Measurements from ENCODE around the gene VIPR1.
A peak's percentile ranks its signal among the peaks of the same experiment; 100 is the strongest.
"Not testable (repeated sequence)": the region's sequence is repeated elsewhere in the genome, so short reads cannot be mapped to it uniquely, and the experiment has no call there.

Gene VIPR1

DNA sequence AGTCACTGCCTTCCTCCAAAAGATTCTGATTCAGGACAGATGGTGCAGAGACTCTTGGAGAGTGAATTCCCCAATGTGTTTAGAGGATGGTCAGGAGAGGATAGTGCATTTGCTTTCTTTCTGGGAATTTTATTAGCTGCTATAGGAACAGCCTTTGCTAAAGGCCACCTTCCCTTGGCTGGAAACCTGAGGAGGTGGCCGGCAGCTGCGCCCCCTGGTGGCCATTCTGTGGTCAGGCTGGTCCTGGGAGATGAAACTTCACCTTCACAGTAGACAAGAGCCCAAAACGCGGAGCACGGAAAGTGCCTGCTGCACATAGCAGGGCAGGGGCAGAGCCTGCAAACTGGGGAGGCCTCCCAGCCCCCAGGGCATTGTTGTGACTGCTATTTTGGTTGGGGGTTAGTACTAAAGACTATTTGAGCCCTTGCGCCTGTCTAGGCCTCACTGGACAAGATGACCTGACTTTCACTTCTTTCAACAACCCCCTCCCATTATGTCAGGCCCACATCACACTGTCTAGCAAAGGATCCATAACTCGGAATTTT lies 45.0 kb downstream of the VIPR1 start:
- H3K9me3 Mint-ChIP-seq = no peaks in the 10 kb centered on the region
- no peaks in the 10 kb centered on the region for H3K27me3 Mint-ChIP-seq (ENCODE audit: low read depth)
- no peak overlapping the region for H3K27ac Mint-ChIP-seq
- no peak overlapping the region for H3K4me3 Mint-ChIP-seq
- peaks cover 6% of the 10 kb centered on the region for H3K4me1 Mint-ChIP-seq (ENCODE audit: low read depth)
- peaks cover 16% of the 10 kb centered on the region for H3K36me3 Mint-ChIP-seq (ENCODE audit: low read depth)

- peak overlapping the region; percentile 17 for H3K27ac Mint-ChIP-seq
- no peak overlapping the region for H3K4me3 Mint-ChIP-seq
- peaks cover 30% of the 10 kb centered on the region for H3K36me3 Mint-ChIP-seq (ENCODE audit: low read depth)
- no peaks in the 10 kb centered on the region for H3K27me3 Mint-ChIP-seq (ENCODE audit: low read depth)
- no peaks in the 10 kb centered on the region for H3K9me3 Mint-ChIP-seq
- peaks cover 7% of the 10 kb centered on the region for H3K4me1 Mint-ChIP-seq (ENCODE audit: low read depth)
Observed at GRCh38 chr3:42549131-42549530, 46.7 kb downstream of the VIPR1 start.

- H3K36me3 Mint-ChIP-seq (ENCODE audit: low read depth) = peaks cover 33% of the 10 kb centered on the region
- H3K27ac Mint-ChIP-seq = no peak overlapping the region
- no peaks in the 10 kb centered on the region for H3K27me3 Mint-ChIP-seq (ENCODE audit: low read depth)
- H3K4me3 Mint-ChIP-seq = no peak overlapping the region
- no peaks in the 10 kb centered on the region for H3K9me3 Mint-ChIP-seq
- H3K4me1 Mint-ChIP-seq (ENCODE audit: low read depth) = peaks cover 9% of the 10 kb centered on the region
Observed at GRCh38 chr3:42550250-42550649, 47.8 kb downstream of the VIPR1 start.

DNA sequence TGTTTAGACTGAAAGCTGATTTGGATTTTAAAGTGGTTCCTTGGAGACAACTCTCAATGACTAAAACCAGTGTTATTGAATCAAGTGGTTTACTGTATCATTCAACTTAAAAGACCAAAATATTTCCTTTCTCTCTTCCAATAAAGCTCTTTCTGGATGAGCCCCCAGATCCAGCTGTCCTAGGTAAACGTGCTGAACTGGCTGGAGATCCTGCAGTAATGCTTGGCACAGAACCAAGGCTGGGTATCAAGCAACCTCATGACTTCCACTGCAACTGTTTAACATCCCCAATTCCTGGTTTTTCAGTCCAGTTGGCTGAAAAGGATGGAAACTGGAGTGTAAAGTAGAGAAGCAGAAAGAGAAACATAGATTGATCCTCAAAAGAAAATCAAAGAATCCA lies 50.4 kb downstream of the VIPR1 start:
- no peaks in the 10 kb centered on the region for H3K27me3 Mint-ChIP-seq (ENCODE audit: low read depth)
- peaks cover 30% of the 10 kb centered on the region for H3K4me1 Mint-ChIP-seq (ENCODE audit: low read depth)
- H3K9me3 Mint-ChIP-seq = no peaks in the 10 kb centered on the region
- H3K4me3 Mint-ChIP-seq = no peak overlapping the region
- H3K36me3 Mint-ChIP-seq (ENCODE audit: low read depth) = peaks cover 42% of the 10 kb centered on the region
- H3K27ac Mint-ChIP-seq = no peak overlapping the region

GRCh38 chr3:42556089-42556632 lies 53.7 kb downstream of the VIPR1 start:
- Mint-ChIP-seq H3K27ac (peak overlapping the region; percentile 98), H3K4me3 (peak overlapping the region; percentile 79), H3K9me3 (no peaks in the 10 kb centered on the region), H3K27me3 (ENCODE audit: low read depth) (no peaks in the 10 kb centered on the region), H3K36me3 (ENCODE audit: low read depth) (peaks cover 43% of the 10 kb centered on the region), H3K4me1 (ENCODE audit: low read depth) (peaks cover 25% of the 10 kb centered on the region)

GRCh38 chr3:42556817-42557216 lies 54.4 kb downstream of the VIPR1 start:
- peak overlapping the region; percentile 3 for H3K4me3 Mint-ChIP-seq
- peak overlapping the region; percentile 98 for H3K27ac Mint-ChIP-seq
- H3K36me3 Mint-ChIP-seq (ENCODE audit: low read depth) = peaks cover 42% of the 10 kb centered on the region
- peaks cover 25% of the 10 kb centered on the region for H3K4me1 Mint-ChIP-seq (ENCODE audit: low read depth)
- H3K9me3 Mint-ChIP-seq; H3K27me3 Mint-ChIP-seq (ENCODE audit: low read depth): not testable (repeated sequence)

DNA sequence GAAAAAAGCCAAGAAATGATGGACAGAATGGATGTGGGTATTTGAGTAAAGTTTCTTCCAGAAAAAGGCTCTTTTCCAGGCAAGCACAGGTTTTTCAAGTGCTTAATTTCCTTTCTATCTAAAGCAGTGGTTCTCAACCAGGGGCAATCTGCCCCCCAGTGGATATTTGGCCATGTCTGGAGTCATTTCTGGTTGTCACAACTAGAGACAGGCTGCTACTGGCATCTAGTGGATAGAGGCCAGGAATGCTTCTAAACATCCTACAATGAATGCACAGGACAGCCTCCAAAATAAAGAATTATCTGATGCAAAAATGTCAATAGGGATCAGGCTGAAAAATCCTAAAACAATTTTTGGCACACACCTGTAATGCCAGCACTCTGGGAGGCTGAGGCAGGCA lies 55.4 kb downstream of the VIPR1 start:
- no peaks in the 10 kb centered on the region for H3K9me3 Mint-ChIP-seq
- peaks cover 25% of the 10 kb centered on the region for H3K4me1 Mint-ChIP-seq (ENCODE audit: low read depth)
- H3K27ac Mint-ChIP-seq = peak overlapping the region; percentile 7
- no peak overlapping the region for H3K4me3 Mint-ChIP-seq
- H3K36me3 Mint-ChIP-seq (ENCODE audit: low read depth) = peaks cover 46% of the 10 kb centered on the region
- H3K27me3 Mint-ChIP-seq (ENCODE audit: low read depth) = no peaks in the 10 kb centered on the region

GRCh38 chr3:42562047-42562907 lies 59.8 kb downstream of the VIPR1 start:
- Mint-ChIP-seq H3K4me1 (ENCODE audit: low read depth) (peaks cover 10% of the 10 kb centered on the region), H3K36me3 (ENCODE audit: low read depth) (peaks cover 36% of the 10 kb centered on the region), H3K27me3 (ENCODE audit: low read depth) (no peaks in the 10 kb centered on the region), H3K27ac (no peak overlapping the region), H3K9me3 (no peaks in the 10 kb centered on the region), H3K4me3 (no peak overlapping the region)

GRCh38 chr3:42569593-42570142 lies 67.2 kb downstream of the VIPR1 start:
- no peaks in the 10 kb centered on the region for H3K27me3 Mint-ChIP-seq (ENCODE audit: low read depth)
- no peak overlapping the region for H3K27ac Mint-ChIP-seq
- H3K4me1 Mint-ChIP-seq (ENCODE audit: low read depth) = peaks cover 11% of the 10 kb centered on the region
- H3K4me3 Mint-ChIP-seq = no peak overlapping the region
- H3K9me3 Mint-ChIP-seq = peaks cover 11% of the 10 kb centered on the region
- peaks cover 34% of the 10 kb centered on the region for H3K36me3 Mint-ChIP-seq (ENCODE audit: low read depth)

GRCh38 chr3:42572278-42572677 lies 69.8 kb downstream of the VIPR1 start:
- Mint-ChIP-seq H3K27ac (no peak overlapping the region), H3K36me3 (ENCODE audit: low read depth) (peaks cover 42% of the 10 kb centered on the region), H3K9me3 (peaks cover 24% of the 10 kb centered on the region), H3K4me3 (no peak overlapping the region), H3K4me1 (ENCODE audit: low read depth) (peaks cover 15% of the 10 kb centered on the region), H3K27me3 (ENCODE audit: low read depth) (no peaks in the 10 kb centered on the region)

- peaks cover 17% of the 10 kb centered on the region for H3K4me1 Mint-ChIP-seq (ENCODE audit: low read depth)
- H3K9me3 Mint-ChIP-seq = peaks cover 24% of the 10 kb centered on the region
- peaks cover 40% of the 10 kb centered on the region for H3K36me3 Mint-ChIP-seq (ENCODE audit: low read depth)
- H3K27me3 Mint-ChIP-seq (ENCODE audit: low read depth) = no peaks in the 10 kb centered on the region
- H3K27ac Mint-ChIP-seq = no peak overlapping the region
- H3K4me3 Mint-ChIP-seq = no peak overlapping the region
Observed at GRCh38 chr3:42575137-42575741, 72.8 kb downstream of the VIPR1 start.

DNA sequence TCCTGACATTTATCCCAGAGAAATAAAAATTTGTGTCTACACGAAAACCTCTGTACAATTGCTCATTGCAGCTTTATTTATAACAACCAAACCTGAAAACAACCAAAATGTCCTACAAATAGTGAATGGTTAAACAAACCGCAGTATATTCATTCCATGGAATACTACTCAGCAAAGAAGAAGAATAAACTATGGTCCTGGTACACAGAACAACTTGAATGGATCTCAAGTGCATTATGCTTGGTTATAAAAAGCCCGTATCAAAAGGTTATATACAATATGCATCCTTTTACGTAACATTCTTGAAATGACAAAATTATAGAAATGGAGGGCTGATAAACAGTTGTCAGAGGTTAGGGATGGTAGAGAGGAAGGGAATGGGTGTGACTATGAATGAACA lies 75.6 kb downstream of the VIPR1 start:
- Mint-ChIP-seq H3K27me3 (ENCODE audit: low read depth) (no peaks in the 10 kb centered on the region), H3K9me3 (peaks cover 24% of the 10 kb centered on the region), H3K27ac (no peak overlapping the region), H3K4me3 (no peak overlapping the region), H3K36me3 (ENCODE audit: low read depth) (peaks cover 34% of the 10 kb centered on the region), H3K4me1 (ENCODE audit: low read depth) (peaks cover 26% of the 10 kb centered on the region)

DNA sequence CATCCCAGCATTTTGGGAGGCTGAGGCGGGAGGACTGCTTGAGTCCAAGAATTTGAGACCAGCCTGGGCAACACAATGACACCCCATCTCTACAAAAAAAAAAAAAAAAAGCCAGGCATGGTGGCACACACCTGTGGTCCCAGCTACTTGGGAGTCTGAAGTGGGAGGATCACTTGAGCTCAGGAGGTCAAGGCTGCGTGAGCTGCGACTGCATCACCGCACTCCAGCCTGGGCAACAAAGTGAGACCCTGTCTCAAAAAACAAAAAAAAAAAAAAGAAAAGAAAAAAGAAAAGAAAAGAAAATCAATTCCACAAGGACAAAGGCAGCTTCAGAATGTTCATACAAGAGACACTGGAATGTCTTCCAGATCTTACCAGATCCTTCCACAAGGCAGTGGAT lies 76.9 kb downstream of the VIPR1 start:
- not testable (repeated sequence) for H3K27me3 Mint-ChIP-seq (ENCODE audit: low read depth); H3K27ac Mint-ChIP-seq; H3K4me3 Mint-ChIP-seq
- Mint-ChIP-seq H3K9me3 (peaks cover 16% of the 10 kb centered on the region), H3K36me3 (ENCODE audit: low read depth) (peaks cover 30% of the 10 kb centered on the region), H3K4me1 (ENCODE audit: low read depth) (peaks cover 32% of the 10 kb centered on the region)

DNA sequence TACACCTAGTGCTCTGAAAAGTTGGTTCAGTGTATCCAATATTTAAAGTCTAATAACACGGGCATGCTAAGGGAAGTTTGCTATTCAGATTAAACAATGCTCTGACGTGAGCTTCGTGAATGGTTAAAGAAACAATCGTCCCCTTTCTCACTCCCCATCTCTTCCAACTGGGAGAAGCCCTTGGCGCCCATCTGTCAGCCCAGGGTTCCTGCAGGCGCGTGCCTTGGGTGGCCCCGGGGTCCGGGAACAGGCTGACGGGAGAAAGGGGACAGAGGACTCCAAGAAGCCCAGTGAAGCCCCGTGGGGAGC lies 78.9 kb downstream of the VIPR1 start:
- Mint-ChIP-seq H3K27me3 (ENCODE audit: low read depth) (no peaks in the 10 kb centered on the region), H3K27ac (peak overlapping the region; percentile 27), H3K4me1 (ENCODE audit: low read depth) (peaks cover 37% of the 10 kb centered on the region), H3K9me3 (no peaks in the 10 kb centered on the region), H3K4me3 (peak overlapping the region; percentile 76), H3K36me3 (ENCODE audit: low read depth) (peaks cover 23% of the 10 kb centered on the region)

Measured in T-helper 1 cell treated with Interleukin-12 subunit alpha and Interleukin-12 subunit beta and Interleukin-4 antibody, amounts not matched to agents 30 μg/mL and 1 μg/mL, for 36 hours (primary cell).